ENCODE measurements around the gene HSD11B1. TPM values are rescaled to one million over a fixed set of nuclear protein-coding genes. Genes with fewer than 3 reads are reported as not detected.

Gene HSD11B1
- total RNA-seq, 1 donor from 2014 or later, result 4.1 TPM

DNA sequence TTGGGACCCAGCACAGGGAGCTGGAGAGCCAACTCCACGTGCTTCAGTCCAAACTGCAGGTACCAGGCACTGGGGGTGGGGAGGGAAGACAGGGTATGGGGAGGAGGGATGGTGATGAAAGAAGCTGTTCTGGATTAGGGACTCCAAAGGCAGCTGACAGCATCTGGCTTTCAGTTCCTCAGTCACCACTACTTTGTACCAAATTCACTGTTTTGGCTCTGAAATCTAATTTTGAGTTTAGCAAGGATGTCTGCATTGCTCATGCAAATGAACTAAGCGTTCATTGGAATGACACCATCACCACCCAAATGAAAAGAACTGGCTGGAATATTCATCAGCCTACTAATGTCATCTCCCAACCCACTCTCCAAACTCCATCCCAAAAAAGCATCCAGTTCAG is 71.0 kb downstream of the HSD11B1 start:
- no peaks in the 10 kb centered on the region for H3K36me3 ChIP-seq
- no peaks in the 10 kb centered on the region for H3K27me3 ChIP-seq (ENCODE audit: low read depth)
- no peak overlapping the region for H3K4me3 ChIP-seq
- H3K27ac ChIP-seq (replicated peaks), result no peak overlapping the region
- TF ChIP-seq, protein P1, sequence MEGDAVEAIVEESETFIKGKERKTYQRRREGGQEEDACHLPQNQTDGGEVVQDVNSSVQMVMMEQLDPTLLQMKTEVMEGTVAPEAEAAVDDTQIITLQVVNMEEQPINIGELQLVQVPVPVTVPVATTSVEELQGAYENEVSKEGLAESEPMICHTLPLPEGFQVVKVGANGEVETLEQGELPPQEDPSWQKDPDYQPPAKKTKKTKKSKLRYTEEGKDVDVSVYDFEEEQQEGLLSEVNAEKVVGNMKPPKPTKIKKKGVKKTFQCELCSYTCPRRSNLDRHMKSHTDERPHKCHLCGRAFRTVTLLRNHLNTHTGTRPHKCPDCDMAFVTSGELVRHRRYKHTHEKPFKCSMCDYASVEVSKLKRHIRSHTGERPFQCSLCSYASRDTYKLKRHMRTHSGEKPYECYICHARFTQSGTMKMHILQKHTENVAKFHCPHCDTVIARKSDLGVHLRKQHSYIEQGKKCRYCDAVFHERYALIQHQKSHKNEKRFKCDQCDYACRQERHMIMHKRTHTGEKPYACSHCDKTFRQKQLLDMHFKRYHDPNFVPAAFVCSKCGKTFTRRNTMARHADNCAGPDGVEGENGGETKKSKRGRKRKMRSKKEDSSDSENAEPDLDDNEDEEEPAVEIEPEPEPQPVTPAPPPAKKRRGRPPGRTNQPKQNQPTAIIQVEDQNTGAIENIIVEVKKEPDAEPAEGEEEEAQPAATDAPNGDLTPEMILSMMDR (IDR thresholded peaks at IDR 0.05; ENCODE audit: borderline replicate concordance), result no peak
- intact Hi-C loops (cut with micrococcal nuclease), result no loop called here
- H3K9me3 ChIP-seq (replicated peaks), result no peaks in the 10 kb centered on the region
- no peak for DNase-seq
- peaks cover 4% of the 10 kb centered on the region for H3K4me1 ChIP-seq

DNA sequence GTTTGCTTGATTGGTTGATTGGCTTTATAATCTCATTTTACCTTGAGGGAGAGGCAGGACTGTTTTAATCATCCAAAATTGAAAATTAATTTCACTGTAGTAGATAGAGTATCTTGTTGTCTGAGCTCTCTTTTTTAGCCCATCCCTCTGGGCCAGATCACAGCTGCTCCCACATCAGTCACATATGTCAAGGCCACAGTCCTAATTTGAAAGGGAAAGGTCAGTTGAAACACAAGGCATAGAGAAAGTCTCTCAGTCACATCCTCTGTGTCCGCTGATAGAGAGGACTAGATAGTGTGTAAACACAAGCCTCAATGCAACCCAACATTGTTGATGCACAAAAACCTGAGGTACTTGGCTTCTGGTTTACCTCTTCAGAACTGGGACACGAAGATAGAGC is 72.9 kb downstream of the HSD11B1 start:
- intact Hi-C loops (cut with micrococcal nuclease), result no loop called here
- TF ChIP-seq, protein P1 (IDR thresholded peaks at IDR 0.05; ENCODE audit: borderline replicate concordance), result no peak
- no peak overlapping the region for H3K27ac ChIP-seq (replicated peaks)
- H3K9me3 ChIP-seq (replicated peaks), result no peaks in the 10 kb centered on the region
- no peak overlapping the region for H3K4me3 ChIP-seq
- H3K4me1 ChIP-seq, result peaks cover 6% of the 10 kb centered on the region
- DNase-seq, result no peak
- H3K27me3 ChIP-seq (ENCODE audit: low read depth), result no peaks in the 10 kb centered on the region
- H3K36me3 ChIP-seq, result peaks cover 7% of the 10 kb centered on the region

DNA sequence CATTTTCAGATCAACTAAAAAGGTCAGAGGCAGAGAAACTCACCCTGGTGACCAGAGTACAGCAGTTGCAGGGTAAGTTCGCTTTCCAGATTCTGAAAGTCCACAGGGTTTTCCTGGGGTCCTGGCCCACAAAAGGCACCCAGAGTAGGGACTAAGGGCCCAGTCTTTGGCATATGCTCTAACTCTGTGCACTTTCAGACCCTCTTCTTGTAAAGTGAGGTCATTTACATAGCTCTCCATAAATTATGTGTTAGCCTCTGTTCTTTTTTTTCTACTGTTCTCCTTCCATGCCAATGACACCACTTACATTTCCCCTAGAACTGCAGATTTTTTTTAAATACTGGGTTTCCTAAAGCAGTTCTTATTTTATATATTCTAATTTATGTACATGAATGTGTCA is 73.5 kb downstream of the HSD11B1 start:
- peaks cover 7% of the 10 kb centered on the region for H3K36me3 ChIP-seq
- H3K27me3 ChIP-seq (ENCODE audit: low read depth), result no peaks in the 10 kb centered on the region
- no peak overlapping the region for H3K4me3 ChIP-seq
- H3K9me3 ChIP-seq (replicated peaks), result no peaks in the 10 kb centered on the region
- H3K4me1 ChIP-seq, result peaks cover 11% of the 10 kb centered on the region
- TF ChIP-seq, protein P1 (IDR thresholded peaks at IDR 0.05; ENCODE audit: borderline replicate concordance), result no peak
- no peak overlapping the region for H3K27ac ChIP-seq (replicated peaks)
- intact Hi-C loops (cut with micrococcal nuclease), result no loop called here
- no peak for DNase-seq

DNA sequence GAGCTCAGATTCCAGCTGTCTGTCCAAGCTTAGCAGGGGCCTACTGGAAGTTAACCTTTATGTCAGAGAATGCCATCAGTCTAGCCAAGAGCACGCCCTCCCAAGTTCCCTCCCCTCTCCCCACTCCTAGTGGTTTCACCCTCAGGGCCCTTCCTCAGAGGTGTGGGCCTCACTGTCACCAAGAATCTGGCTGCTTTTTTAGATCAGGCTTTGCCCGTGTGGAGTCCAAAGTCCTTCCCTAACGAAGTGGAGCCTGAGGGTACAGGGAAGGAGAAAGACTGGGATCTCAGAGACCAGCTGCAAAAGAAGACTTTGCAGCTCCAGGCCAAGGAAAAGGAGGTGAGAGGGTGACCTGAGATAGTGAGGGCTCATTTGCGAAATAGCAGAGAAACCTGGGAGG is 75.6 kb downstream of the HSD11B1 start:
- Histone ChIP-seq H3K36me3 (peaks cover 7% of the 10 kb centered on the region), H3K4me1 (peaks cover 29% of the 10 kb centered on the region), H3K27me3 (ENCODE audit: low read depth) (no peaks in the 10 kb centered on the region), H3K9me3 (replicated peaks) (no peaks in the 10 kb centered on the region), H3K4me3 (no peak overlapping the region), H3K27ac (replicated peaks) (no peak overlapping the region)
- TF ChIP-seq, protein P1 (IDR thresholded peaks at IDR 0.05; ENCODE audit: borderline replicate concordance), result no peak
- intact Hi-C loops (cut with micrococcal nuclease), result no loop called here
- DNase-seq, result no peak

DNA sequence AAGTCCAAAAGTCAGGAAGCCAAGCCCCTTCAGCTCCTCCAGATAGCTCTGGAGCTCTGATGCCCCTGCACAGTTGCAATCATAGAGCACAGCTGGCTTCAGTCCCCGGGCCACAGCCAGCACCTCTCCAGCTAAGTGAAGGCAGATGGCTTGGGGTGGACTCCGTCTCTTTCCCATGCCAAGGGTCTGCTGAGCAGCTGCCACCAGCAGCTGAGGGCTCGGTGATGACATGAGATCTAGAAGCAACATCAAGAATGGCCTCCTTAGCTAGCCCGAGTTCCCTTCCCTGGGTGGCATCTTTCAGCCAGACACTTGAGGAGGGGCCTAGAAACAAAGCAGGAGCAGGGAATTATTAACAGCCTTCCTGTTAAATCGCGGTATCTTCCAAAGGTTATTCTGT is 78.7 kb downstream of the HSD11B1 start:
- DNase-seq, result no peak
- Histone ChIP-seq H3K27me3 (ENCODE audit: low read depth) (no peaks in the 10 kb centered on the region), H3K9me3 (replicated peaks) (no peaks in the 10 kb centered on the region), H3K4me1 (peaks cover 59% of the 10 kb centered on the region), H3K4me3 (peak overlapping the region; percentile 75), H3K27ac (replicated peaks) (peak overlapping the region; percentile 89), H3K36me3 (peaks cover 7% of the 10 kb centered on the region)
- TF ChIP-seq, protein P1 (IDR thresholded peaks at IDR 0.05; ENCODE audit: borderline replicate concordance), result no peak
- intact Hi-C loops (cut with micrococcal nuclease), result no loop called here

Other genes with a start within 250 kb of the HSD11B1 start
- gene CAMK1G, start 121.1 kb upstream of the HSD11B1 start, total RNA-seq, result not detected
- 6.5 TPM for gene LAMB3, start 52.4 kb upstream of the HSD11B1 start, total RNA-seq
- 307 TPM for gene G0S2, start 29.4 kb upstream of the HSD11B1 start, total RNA-seq
- 1.2 TPM for gene TRAF3IP3, start 51.2 kb downstream of the HSD11B1 start, total RNA-seq
- gene C1orf74, start 79.7 kb downstream of the HSD11B1 start, total RNA-seq, result 1.9 TPM
- gene IRF6, start 101.3 kb downstream of the HSD11B1 start, total RNA-seq, result 43.3 TPM
- gene UTP25, start 123.1 kb downstream of the HSD11B1 start, total RNA-seq, result 2.4 TPM
- gene SYT14, start 233.4 kb downstream of the HSD11B1 start, total RNA-seq, result not detected

Measured in left ventricle myocardium inferior (tissue), 1 donor.